Measurements from ENCODE around the gene SYCP2L. TPM values are rescaled to one million over a fixed set of nuclear protein-coding genes. Genes with fewer than 3 reads are reported as not detected.

Gene SYCP2L
- total and polyA plus RNA-seq, 2 of the 8 experiments (the other 6 are each of a cell fraction or from before 2014, with no cell fraction given) = 1.7 to 4.2 TPM

GRCh38 chr6:10995114-10995707, 108.4 kb downstream of the SYCP2L start:
- peak overlapping the region; percentile 5 to 65; a peak in 3 of 4 replicates for H3K4me2 ChIP-seq (ENCODE audit: insufficient read depth in 1 of 2, low read depth in 2 of 2, low read length in 2 of 2)
- peak overlapping the region; percentile 51 for H4K5ac ChIP-seq (ENCODE audit: insufficient read length, low read depth, low read length)
- H4K20me1 ChIP-seq (replicated peaks in 1 of 2; ENCODE audit: control insufficient read depth in 1 of 2, insufficient read depth in 2 of 2, low read length in 2 of 2) = no peaks in the 10 kb centered on the region
- H2AFZ ChIP-seq (ENCODE audit: low read length) = 0 out of 2 replicates have a peak overlapping the region, but pooled peaks have one; percentile 0
- H3K18ac ChIP-seq (ENCODE audit: extremely low read depth, low read length) = peak overlapping the region; percentile 63; the same call in 1 of the 2 replicates
- H3K79me1 ChIP-seq (ENCODE audit: low read depth, low read length) = no peaks in the 10 kb centered on the region
- H3K14ac ChIP-seq (ENCODE audit: insufficient read length) = no peak overlapping the region
- H3K23me2 ChIP-seq (ENCODE audit: low read depth, low read length) = 0 out of 2 replicates have a peak, but pooled peaks cover 2% of the 10 kb centered on the region
- POLR2A ChIA-PET (ENCODE audit: partially characterized antibody) = no interaction called here
- WGBS, 2 experiments (ENCODE audit: extremely low coverage in 1 of 2, insufficient coverage in 1 of 2, insufficient read length in 1 of 2, insufficient replicate concordance in 2 of 2, low coverage in 1 of 2, low lambda C conversion rate in 2 of 2, missing lambda C conversion rate in 1 of 2) = 57% methylated on average over 4 of the region's 4 CpGs; no CpG with 5 or more reads in 1 of the 2 experiments
- H3K79me2 ChIP-seq (ENCODE audit: control insufficient read depth in 1 of 2, insufficient read depth in 2 of 2, low read length in 2 of 2) = no peaks in the 10 kb centered on the region
- peak overlapping the region; percentile 32 for H3K4ac ChIP-seq (replicated peaks; ENCODE audit: insufficient read length, low read depth, low read length)
- CTCF ChIA-PET (ENCODE audit: partially characterized antibody) = no interaction called here
- H3K56ac ChIP-seq (replicated peaks; ENCODE audit: insufficient read length, low read depth, low read length) = no peak overlapping the region
- peak overlapping the region; percentile 88 for H2BK120ac ChIP-seq (replicated peaks; ENCODE audit: low read depth, low read length)
- no peak overlapping the region for H3K4me3 ChIP-seq (ENCODE audit: extremely low read depth in 1 of 4, insufficient read depth in 2 of 4, low read depth in 3 of 4, low read length in 4 of 4)
- no peak overlapping the region for H2BK12ac ChIP-seq (ENCODE audit: low read depth, low read length)
- peaks cover 0 to 11% (median 2%) of the 10 kb centered on the region in 4 experiments; a peak in 4 of 7 replicates for H3K4me1 ChIP-seq (replicated peaks in 1 of 4; ENCODE audit: control insufficient read depth in 3 of 4, insufficient read depth in 4 of 4, low read length in 3 of 4)
- H4K8ac ChIP-seq (ENCODE audit: extremely low read depth, insufficient read depth, low read length) = no peak overlapping the region
- no peaks in the 10 kb centered on the region for H3K36me3 ChIP-seq (ENCODE audit: control insufficient read depth in 2 of 4, insufficient read depth in 4 of 4, low read length in 3 of 4)
- TF ChIP-seq ASH2L (IDR thresholded peaks at IDR 0.05; ENCODE audit: low read length) (no peak), SUZ12 (IDR thresholded peaks at IDR 0.05; ENCODE audit: low read length) (no peak), POU5F1 (IDR thresholded peaks at IDR 0.05; ENCODE audit: low read depth, low read length) (no peak), BRCA1 (IDR thresholded peaks at IDR 0.05; ENCODE audit: low read depth, low read length) (no peak), RNF2 (IDR thresholded peaks at IDR 0.05; ENCODE audit: borderline replicate concordance, low read depth, low read length, missing control alignments, poor library complexity, severe bottlenecking) (no peak), SRF (IDR thresholded peaks at IDR 0.05; ENCODE audit: low read depth, low read length) (no peak), SIRT6 (IDR thresholded peaks at IDR 0.05; ENCODE audit: low read length) (no peak)
- TF ChIP-seq, protein P1, sequence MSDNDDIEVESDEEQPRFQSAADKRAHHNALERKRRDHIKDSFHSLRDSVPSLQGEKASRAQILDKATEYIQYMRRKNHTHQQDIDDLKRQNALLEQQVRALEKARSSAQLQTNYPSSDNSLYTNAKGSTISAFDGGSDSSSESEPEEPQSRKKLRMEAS (IDR thresholded peaks at IDR 0.05) = no peak
- no peak overlapping the region for H4K91ac ChIP-seq (replicated peaks; ENCODE audit: insufficient read length, low read length)
- no peak for DNase-seq (ENCODE audit: low read depth in 1 of 2, low spot score in 2 of 2)
- H3K23ac ChIP-seq (ENCODE audit: insufficient read length) = no peak overlapping the region
- no peaks in the 10 kb centered on the region for H3K27me3 ChIP-seq (replicated peaks in 1 of 4; ENCODE audit: control insufficient read depth in 3 of 4, extremely low read depth in 1 of 4, insufficient read depth in 3 of 4, low read length in 3 of 4)
- no peak overlapping the region for H2BK20ac ChIP-seq (ENCODE audit: low read length)
- no peak overlapping the region for H2BK15ac ChIP-seq (ENCODE audit: low read length)
- no peaks in the 10 kb centered on the region for H3K9me3 ChIP-seq (ENCODE audit: insufficient read depth in 2 of 2, low read depth in 1 of 2, low read length in 1 of 2)
- H2AK5ac ChIP-seq (ENCODE audit: low read depth, low read length) = no peak overlapping the region
- H2BK5ac ChIP-seq (ENCODE audit: low read depth, low read length) = no peak overlapping the region
- peak; percentile 48 for FAIRE-seq
- H3K27ac ChIP-seq (ENCODE audit: low read depth, low read length) = no peak overlapping the region
- H3K9ac ChIP-seq (replicated peaks in 1 of 4; ENCODE audit: extremely low read depth in 1 of 4, low read depth in 3 of 4, low read length in 3 of 4) = no peak overlapping the region
